DND-41 (cell line): ENCODE measurements around the gene TESK1.

ENCODE experiments used
- CTCF ChIP-seq: IDR thresholded peaks from 2 replicates; pipeline ENCODE4 v1.5.1; 2012; ENCODE audit warnings: borderline replicate concordance, low read length, moderate library complexity, mild to moderate bottlenecking; ENCODE audit not compliant: poor library complexity, severe bottlenecking; ENCODE audit errors: extremely low read depth
- EZH2 ChIP-seq: IDR thresholded peaks from 3 replicates; pipeline ENCODE4 v1.6.1; 2012; ENCODE audit warnings: borderline replicate concordance, low read depth, mild to moderate bottlenecking, moderate library complexity, low read length, inconsistent platforms; ENCODE audit not compliant: severe bottlenecking

- TF ChIP-seq CTCF = no peak
- no peak for TF ChIP-seq EZH2
Observed at GRCh38 chr9:35575478-35575877, 29.6 kb upstream of the TESK1 start.
